Keratinocyte (primary cell): ENCODE data around the gene DET1.

Source experiments
- EZH2 ChIP-seq: IDR thresholded peaks from one replicate; pipeline ENCODE4 v1.6.1; 2012; ENCODE audit warnings: inconsistent platforms, mild to moderate bottlenecking, low read length, moderate library complexity
- TF ChIP-seq, protein P1 (sequence below), 3 experiments: IDR thresholded peaks in 1 of 3; conservative IDR thresholded peaks in 1 of 3; optimal IDR thresholded peaks in 1 of 3; 2 replicates in 2 of 3; 3 replicates in 1 of 3; pipeline versions ENCODE3 to v1.5.1; 2011; ENCODE audit warnings: low read length in 3 of 3, mild to moderate bottlenecking in 3 of 3, moderate library complexity in 2 of 3, control low read depth in 1 of 3, inconsistent platforms in 1 of 3; ENCODE audit not compliant: insufficient read depth in 2 of 3; ENCODE audit errors: extremely low read depth in 1 of 3

DNA sequence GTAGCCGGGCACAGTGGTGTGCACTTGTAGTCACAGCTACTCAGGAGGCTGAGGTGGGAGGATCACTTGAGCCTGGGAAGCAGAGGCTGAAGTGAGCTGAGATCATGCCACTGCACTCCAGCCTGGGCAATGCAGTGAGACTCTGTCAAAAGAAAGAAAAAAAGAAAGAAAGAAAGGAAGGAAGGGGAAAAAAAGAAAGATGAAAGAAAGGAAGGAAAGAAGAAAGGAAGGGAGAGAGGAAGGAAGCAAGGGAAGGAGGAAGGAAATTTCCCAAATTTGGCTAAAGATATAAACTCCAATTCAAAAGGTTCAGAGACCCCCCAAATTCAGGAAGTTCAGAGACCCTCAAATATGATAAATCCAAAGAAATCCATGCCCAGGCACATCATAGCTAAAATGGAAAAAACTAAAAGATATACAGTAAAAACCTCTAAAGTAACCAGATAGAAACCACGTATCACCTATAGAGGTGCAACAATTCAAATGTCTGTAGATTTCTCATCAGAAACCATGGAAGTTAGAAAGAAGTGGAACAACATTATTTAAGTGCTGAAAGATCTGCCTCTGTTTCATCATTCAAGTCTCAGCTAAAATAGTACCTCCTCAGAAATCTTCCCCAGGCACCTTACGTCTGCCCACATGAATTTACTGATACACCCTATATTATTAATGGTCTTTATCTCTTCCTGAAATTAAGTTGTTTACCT, 10.7 kb downstream of the DET1 start:
- TF ChIP-seq, protein P1, sequence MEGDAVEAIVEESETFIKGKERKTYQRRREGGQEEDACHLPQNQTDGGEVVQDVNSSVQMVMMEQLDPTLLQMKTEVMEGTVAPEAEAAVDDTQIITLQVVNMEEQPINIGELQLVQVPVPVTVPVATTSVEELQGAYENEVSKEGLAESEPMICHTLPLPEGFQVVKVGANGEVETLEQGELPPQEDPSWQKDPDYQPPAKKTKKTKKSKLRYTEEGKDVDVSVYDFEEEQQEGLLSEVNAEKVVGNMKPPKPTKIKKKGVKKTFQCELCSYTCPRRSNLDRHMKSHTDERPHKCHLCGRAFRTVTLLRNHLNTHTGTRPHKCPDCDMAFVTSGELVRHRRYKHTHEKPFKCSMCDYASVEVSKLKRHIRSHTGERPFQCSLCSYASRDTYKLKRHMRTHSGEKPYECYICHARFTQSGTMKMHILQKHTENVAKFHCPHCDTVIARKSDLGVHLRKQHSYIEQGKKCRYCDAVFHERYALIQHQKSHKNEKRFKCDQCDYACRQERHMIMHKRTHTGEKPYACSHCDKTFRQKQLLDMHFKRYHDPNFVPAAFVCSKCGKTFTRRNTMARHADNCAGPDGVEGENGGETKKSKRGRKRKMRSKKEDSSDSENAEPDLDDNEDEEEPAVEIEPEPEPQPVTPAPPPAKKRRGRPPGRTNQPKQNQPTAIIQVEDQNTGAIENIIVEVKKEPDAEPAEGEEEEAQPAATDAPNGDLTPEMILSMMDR (optimal IDR thresholded peaks at IDR 0.05 in 1 of 3, IDR thresholded peaks at IDR 0.05 in 1 of 3, conservative IDR thresholded peaks at IDR 0.05 in 1 of 3; ENCODE audit: extremely low read depth in 1 of 3, insufficient read depth in 2 of 3, low read length in 3 of 3): no peak
- no peak for TF ChIP-seq EZH2
